DOHH2 (cell line): ENCODE data around the gene PCSK5.

ENCODE experiments used
- H3F3A ChIP-seq: fragments of 200-600 bp; sonication (generic), shearing (Covaris generic); 2 replicates; pipeline ENCODE4 v1.6.0; 2016; ENCODE audit warnings: antibody characterized with exemption, mild to moderate bottlenecking; ENCODE audit not compliant: control insufficient read depth, insufficient read depth
- H3K27ac ChIP-seq: fragments of 200-600 bp; sonication (generic); 2 replicates; pipeline ENCODE4 v1.5.1; 2014; ENCODE audit warnings: low read depth, mild to moderate bottlenecking, low read length, moderate library complexity
- H3K27me3 ChIP-seq: fragments of 200-600 bp; sonication (generic); 2 replicates; pipeline ENCODE4 v1.6.1; 2014; ENCODE audit warnings: mild to moderate bottlenecking, low read length, mixed read lengths; ENCODE audit not compliant: control insufficient read depth
- H3K36me3 ChIP-seq: fragments of 200-600 bp; sonication (generic); 2 replicates; pipeline ENCODE4 v1.6.1; 2014; ENCODE audit warnings: mild to moderate bottlenecking, low read length, moderate library complexity, mixed read lengths; ENCODE audit not compliant: control insufficient read depth
- H3K4me1 ChIP-seq: fragments of 200-600 bp; sonication (generic); 2 replicates; pipeline ENCODE4 v1.6.1; 2014; ENCODE audit warnings: mild to moderate bottlenecking, low read length, mixed read lengths; ENCODE audit not compliant: control insufficient read depth
- H3K4me2 ChIP-seq: fragments of 200-600 bp; sonication (generic); 2 replicates; pipeline ENCODE4 v1.6.0; 2014; ENCODE audit warnings: mild to moderate bottlenecking, low read length, moderate library complexity
- H3K4me3 ChIP-seq: fragments of 200-600 bp; sonication (generic); 2 replicates; pipeline ENCODE4 v1.5.1; 2014; ENCODE audit warnings: mild to moderate bottlenecking, low read length, mixed read lengths
- H3K79me2 ChIP-seq: fragments of 200-600 bp; sonication (generic); 2 replicates; pipeline ENCODE4 v1.6.1; 2014; ENCODE audit warnings: mild to moderate bottlenecking, low read length, mixed read lengths; ENCODE audit not compliant: control insufficient read depth
- H3K9me2 ChIP-seq: fragments of 200-600 bp; sonication (generic); replicated peaks from 2 replicates; pipeline ENCODE4 v1.6.1; 2014; ENCODE audit warnings: mild to moderate bottlenecking, low read length, mixed read lengths; ENCODE audit not compliant: control insufficient read depth
- H3K9me3 ChIP-seq: fragments of 200-600 bp; sonication (generic); 2 replicates; pipeline ENCODE4 v1.6.1; 2014; ENCODE audit warnings: antibody characterized with exemption, low read length, mixed read lengths; ENCODE audit not compliant: control insufficient read depth, insufficient read depth
- H4K20me1 ChIP-seq: fragments of 200-600 bp; sonication (generic); 2 replicates; pipeline ENCODE4 v1.6.0; 2014; ENCODE audit warnings: low read depth, mild to moderate bottlenecking, antibody characterized with exemption, low read length, moderate library complexity; ENCODE audit not compliant: control insufficient read depth, insufficient read depth
- CTCF ChIP-seq: fragments of 200-600 bp; sonication (generic); IDR thresholded peaks from one replicate; pipeline ENCODE4 v1.5.1; 2014; ENCODE audit warnings: antibody characterized with exemption, mild to moderate bottlenecking, low read depth, low read length; ENCODE audit not compliant: poor library complexity, severe bottlenecking
- EZH2phosphoT487 ChIP-seq: fragments of 200-600 bp; sonication (generic); IDR thresholded peaks from 2 replicates; pipeline ENCODE4 v1.6.1; 2017; ENCODE audit warnings: borderline replicate concordance, mild to moderate bottlenecking, antibody characterized with exemption, low read length, moderate library complexity, mixed read lengths

PCSK5 gene

GRCh38 chr9:76101491-76101890 is 211.0 kb downstream of the PCSK5 start:
- TF ChIP-seq CTCF (no peak), EZH2phosphoT487 (no peak)
- Histone ChIP-seq H3K9me2 (no peaks in the 10 kb centered on the region), H3K36me3 (no peaks in the 10 kb centered on the region), H3K4me2 (no peak overlapping the region), H3K79me2 (no peaks in the 10 kb centered on the region), H3K9me3 (no peaks in the 10 kb centered on the region), H4K20me1 (no peaks in the 10 kb centered on the region), H3K27ac (no peak overlapping the region), H3F3A (no peaks in the 10 kb centered on the region), H3K4me3 (no peak overlapping the region), H3K27me3 (no peaks in the 10 kb centered on the region), H3K4me1 (no peaks in the 10 kb centered on the region)

DNA sequence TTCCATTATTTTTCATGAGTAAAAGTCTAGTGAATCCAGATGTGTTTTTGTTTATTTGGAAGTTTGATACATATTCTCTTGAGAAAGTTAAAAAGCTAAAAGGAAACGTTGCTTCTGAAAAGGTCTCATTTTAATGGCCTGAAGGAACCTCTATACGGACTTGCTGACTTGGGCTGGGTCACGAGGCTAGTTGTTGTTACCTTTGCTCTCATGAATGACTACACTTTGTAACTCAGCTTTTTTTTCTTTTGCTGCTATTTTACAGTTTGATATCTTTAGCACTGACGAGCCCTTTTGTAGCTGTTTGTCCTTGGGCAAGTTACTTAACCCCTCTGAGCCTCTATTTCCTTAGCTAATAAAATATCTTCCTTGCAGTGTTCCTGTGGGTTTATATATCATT is 211.5 kb downstream of the PCSK5 start:
- no peaks in the 10 kb centered on the region for H3K9me3 ChIP-seq
- H3K4me2 ChIP-seq, result no peak overlapping the region
- H3F3A ChIP-seq, result no peaks in the 10 kb centered on the region
- no peaks in the 10 kb centered on the region for H3K79me2 ChIP-seq
- H3K36me3 ChIP-seq, result no peaks in the 10 kb centered on the region
- H3K9me2 ChIP-seq, result no peaks in the 10 kb centered on the region
- no peak overlapping the region for H3K4me3 ChIP-seq
- no peaks in the 10 kb centered on the region for H4K20me1 ChIP-seq
- no peaks in the 10 kb centered on the region for H3K4me1 ChIP-seq
- no peaks in the 10 kb centered on the region for H3K27me3 ChIP-seq
- TF ChIP-seq EZH2phosphoT487 (no peak), CTCF (no peak)
- H3K27ac ChIP-seq, result no peak overlapping the region

- Histone ChIP-seq H3K36me3 (no peaks in the 10 kb centered on the region), H3K4me3 (no peak overlapping the region), H3K4me2 (no peak overlapping the region), H3K27ac (no peak overlapping the region), H3K4me1 (no peaks in the 10 kb centered on the region), H3K27me3 (no peaks in the 10 kb centered on the region), H3K9me2 (no peaks in the 10 kb centered on the region), H3F3A (no peaks in the 10 kb centered on the region), H3K79me2 (no peaks in the 10 kb centered on the region), H4K20me1 (no peaks in the 10 kb centered on the region), H3K9me3 (no peaks in the 10 kb centered on the region)
- no peak for TF ChIP-seq CTCF
- TF ChIP-seq EZH2phosphoT487, result no peak
These were observed 213.2 kb downstream of the PCSK5 start for GRCh38 chr9:76103531-76104315.
